Measurements from ENCODE around the gene SLIT3.

DNA sequence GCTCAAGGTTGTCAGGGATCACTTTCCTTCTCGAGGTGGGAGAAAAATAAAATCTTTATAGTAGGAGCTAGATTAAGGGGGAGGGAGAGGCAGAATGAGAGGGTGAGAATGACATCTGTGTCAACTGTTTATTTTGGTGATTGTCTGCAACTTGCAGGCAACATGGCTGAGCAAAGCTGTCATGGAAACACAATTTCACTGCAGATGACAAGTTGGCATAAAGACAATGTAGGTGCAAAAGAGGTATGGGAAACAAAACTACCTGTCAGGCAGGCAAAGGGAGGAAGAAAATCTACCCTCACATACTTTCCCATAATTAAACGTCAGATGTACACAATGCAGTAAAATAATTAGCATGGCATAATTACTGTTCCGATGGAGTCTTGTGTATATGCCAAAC lies 167.4 kb downstream of the SLIT3 start:
- no peak for TF ChIP-seq CTCF (IDR thresholded peaks at IDR 0.05)
- no peak for TF ChIP-seq POLR2A (IDR thresholded peaks at IDR 0.05)
